IPS DF 4.7 (cell line): ENCODE data around the gene EEIG1.
"Not testable (repeated sequence)": the region's sequence is repeated elsewhere in the genome, so short reads cannot be mapped to it uniquely, and the experiment has no call there.

ENCODE experiments used
- DNase-seq: peaks from one replicate; pipeline ENCODE4 v3.0.0-alpha.2; 2013; ENCODE audit warnings: low spot score; ENCODE audit errors: extremely low read depth

Gene EEIG1

DNA sequence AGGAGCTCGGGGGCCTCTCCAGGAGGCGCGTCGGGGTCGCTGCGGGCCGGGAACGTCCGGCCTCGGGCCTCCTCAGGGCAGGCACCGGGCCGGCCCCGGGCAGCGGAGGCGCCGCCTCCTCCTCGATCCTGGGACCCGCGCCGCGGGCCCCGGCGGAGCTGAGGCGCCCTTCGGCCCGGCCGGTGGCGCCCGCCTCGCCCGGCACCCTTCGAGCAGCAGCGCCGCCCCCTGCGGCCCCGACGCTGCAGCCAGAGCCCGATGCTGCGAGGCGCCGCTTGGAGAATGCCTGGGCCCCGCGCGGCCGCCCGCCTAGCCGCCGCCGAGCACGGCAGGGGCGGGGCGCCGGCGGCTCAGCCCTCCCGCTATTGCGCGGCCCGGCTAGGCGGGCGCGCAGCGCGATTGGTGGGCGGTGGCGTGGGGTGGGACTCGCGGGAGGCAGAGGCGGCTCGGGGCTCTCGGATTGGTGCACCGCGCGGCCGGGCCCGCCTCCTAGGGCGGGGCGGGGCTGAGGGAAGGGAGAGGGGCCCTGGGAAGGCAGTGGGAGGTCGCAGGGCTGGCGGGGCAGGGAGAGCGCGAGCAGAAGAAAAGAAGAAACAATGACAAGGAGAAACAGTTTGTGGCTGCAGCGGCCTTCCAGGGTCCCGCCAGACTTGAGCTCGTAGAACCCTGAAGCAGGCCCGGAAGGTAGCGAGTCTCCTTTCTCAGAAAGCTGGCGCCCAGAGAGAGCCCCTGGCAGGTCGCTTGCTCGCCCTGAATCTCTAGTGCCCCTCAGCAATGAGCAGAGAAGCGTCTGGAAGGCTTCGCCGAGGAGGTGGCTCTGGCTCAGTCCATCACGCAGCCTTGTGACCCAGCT is at the start of gene EEIG1:
Gene EEIG1, minus strand, starts transcription at position 284 of the 853 bp plus-strand sequence. CDS start 852 bp downstream, outside the sequence.
- DNase-seq: no peak

- no peak for DNase-seq
Observed at GRCh38 chr9:128027705-128028104, 46.9 kb upstream of the EEIG1 start.

DNA sequence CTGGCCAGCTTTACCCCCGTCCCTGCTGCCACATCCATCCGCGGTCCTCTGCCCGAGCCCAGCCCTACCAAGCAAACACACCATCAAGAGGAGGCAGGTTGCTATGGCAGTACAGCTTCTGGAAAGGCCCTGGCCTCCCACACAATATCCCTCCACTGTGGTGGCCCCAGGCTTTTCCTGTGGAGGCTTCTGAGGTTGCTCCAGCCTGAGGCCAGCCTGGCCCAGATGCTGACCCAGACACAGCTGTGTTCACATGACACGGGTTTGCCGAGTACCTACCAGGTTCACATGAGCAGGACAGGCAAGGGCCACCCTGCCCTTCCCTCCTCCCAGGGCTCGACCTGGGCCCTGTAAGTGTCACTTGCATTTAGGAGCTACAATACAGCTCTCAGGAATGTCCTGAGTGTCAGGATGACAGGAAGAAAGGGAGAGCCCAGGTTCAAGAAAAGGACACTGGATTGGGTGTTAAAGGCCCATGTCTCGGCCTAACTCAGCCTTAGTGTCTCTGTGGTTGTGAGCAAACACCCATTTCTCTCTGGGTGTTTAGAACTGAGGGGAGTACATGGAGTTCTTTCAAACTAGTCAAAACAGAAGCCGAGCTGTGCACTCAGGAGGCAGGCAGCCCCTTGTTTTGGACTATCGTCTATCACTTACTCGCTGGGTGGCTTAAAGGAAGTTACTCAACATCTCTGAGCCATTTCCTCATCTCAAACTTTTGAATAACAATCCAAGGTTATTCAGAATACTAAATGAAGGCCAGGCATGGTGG is 46.2 kb upstream of the EEIG1 start:
- DNase-seq: no peak

- DNase-seq: no peak
Observed at GRCh38 chr9:128026255-128026772, 45.5 kb upstream of the EEIG1 start.

- DNase-seq: no peak
Observed at GRCh38 chr9:128025736-128026135, 44.9 kb upstream of the EEIG1 start.

DNA sequence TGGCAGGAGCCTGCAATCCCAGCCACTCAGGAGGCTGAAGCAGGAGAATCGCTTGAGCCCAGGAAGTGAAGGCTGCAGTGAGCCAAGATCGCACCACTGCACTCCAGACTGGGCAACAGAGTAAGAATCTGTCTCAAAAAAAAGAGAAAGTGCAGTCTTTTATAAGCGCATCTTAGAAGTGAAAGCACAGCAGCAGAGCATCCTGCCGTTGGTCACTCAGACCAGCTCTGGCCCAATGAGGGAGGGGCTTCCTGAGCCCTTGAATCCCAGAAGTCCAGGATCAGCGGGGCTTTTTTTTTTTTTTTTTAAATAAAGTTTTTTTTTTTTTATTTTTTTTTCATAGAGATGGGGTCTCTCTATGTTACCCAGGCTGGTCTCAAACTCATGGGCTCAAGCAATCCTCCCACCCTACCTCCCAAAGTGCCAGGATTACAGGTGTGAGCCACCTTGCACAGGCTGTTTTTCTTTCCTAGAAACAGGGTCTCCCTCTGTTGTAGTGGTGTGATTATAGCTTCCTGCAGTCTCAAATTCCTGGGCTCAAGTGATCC is 44.0 kb upstream of the EEIG1 start:
- DNase-seq: no peak

DNA sequence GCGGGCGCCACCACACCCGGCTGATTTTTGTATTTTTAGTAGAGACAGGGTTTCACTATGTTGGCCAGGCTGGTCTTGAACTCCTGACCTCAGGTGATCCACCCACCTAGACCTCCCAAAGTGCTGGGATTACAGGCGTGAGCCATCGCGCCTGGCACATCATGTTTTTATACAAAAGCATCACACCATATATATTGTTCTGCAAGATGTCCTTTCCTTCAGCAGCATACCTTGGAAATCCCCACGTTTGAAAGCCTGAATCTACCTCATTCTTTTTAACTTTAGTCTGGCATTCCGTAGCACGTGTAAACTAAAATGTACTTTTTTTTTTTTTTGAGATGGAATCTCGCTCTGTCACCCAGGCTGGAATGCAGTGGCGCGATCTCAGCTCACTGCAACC is 42.9 kb upstream of the EEIG1 start:
- DNase-seq: not testable (repeated sequence)

GRCh38 chr9:128022886-128023285 is 42.1 kb upstream of the EEIG1 start:
- DNase-seq: no peak

DNA sequence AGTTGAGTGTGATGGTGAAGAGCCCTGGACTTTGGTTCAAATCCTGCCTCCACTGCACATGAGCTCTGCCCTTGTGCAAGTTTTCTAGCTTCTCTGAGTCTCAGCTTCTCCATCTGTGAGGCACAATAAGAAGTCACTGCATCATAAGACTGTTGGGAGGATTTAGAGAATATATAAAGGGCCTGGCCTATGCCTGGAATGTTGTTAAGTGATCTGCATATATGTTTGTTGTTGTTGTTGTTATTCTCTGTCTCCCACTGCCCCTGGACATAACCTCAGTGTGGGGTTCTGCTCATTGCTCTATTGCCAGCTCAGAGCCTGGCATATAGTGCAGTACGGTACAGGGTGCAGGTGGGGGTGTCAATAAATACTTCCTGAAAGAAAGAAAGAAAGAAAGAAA is 40.3 kb upstream of the EEIG1 start:
- DNase-seq: no peak

GRCh38 chr9:128020692-128021091 is 39.9 kb upstream of the EEIG1 start:
- DNase-seq: no peak

- DNase-seq: no peak
Observed at GRCh38 chr9:128015696-128016095, 34.9 kb upstream of the EEIG1 start.

DNA sequence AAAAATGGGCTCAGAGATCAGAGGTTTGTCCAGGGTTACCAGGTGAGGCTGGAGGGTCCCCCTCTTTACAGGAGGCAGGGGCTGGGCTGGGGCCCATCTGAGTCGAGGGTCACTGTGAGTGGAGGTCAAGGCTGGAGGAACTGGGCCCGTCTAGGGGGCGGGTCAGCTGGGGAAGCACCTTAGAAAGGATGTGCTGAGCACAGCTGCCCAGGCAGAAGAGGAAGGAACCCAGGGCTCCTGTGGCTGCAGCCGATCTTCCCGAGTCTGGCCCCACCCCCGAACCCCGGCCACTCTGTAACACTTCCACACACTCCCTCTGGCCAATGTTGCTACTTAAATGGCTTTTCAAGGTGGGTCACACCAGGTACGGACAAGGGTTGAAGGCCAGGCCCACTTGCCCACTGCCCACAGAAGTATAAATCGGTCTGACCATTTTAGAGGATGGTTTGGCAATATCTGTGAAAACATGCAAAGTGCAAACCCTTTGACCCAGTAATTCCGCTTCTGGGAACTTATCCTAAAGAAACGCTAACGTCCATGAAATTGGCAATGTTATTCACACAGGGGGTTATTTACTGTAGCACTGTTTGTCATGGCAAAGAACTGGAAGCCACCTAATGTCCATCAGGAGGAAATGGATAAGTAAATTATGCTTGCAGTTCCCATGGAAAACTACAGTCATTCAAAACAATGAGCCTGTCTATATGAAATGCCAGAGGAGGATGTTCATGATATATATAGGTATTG is 30.5 kb upstream of the EEIG1 start:
- no peak for DNase-seq

DNA sequence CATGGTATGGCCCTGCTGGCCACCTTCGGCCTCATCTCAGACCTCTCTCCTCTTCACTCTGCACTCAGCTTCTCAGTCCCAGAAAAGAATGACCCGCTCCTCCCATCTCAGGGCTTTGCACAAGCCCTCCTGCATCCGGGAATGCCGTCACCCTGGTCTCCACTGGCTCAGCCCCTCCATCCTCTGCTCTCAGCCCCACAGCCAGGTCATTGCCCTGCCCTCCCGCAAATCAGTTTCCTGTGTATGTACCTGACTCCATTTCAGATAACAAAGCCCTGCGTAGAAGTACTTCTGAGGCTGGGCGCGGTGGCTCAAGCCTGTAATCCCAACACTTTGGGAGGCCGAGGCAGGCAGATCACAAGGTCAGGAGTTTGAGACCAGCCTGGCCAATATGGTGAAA is 28.9 kb upstream of the EEIG1 start:
- no peak for DNase-seq

- no peak for DNase-seq
Observed at GRCh38 chr9:128008171-128008570, 27.4 kb upstream of the EEIG1 start.

- no peak for DNase-seq
Observed at GRCh38 chr9:128007566-128008138, 26.9 kb upstream of the EEIG1 start.

DNA sequence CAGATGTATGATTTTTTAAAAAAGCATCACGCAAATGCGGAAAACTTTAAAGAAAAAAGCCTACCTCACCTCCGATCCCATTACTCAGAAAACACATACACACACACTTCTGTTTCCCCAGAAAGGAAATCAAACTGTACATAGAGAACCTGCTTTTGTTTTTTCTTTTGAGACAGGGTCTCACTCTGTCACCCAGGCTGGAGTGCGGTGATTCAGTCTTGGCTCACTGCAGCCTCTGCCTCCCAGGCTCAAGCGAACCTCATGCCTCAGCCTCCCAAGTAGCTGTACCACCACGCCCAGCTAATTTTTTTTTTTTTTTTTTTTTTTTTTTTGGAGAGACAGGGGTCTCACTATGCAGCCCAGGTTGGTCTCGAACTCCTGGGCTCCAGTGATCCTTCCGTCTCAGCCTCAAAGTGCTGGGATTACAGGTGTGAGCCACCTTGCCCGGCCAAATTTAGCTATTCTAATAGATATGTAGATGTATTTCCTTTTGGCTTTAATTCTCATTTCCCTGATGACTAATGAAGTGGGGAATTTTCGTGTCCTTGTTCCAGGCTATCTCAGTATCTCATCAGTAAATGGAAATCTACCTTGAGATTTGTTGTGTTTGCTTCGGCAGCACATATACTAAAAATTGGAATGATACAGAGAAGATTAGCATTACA is 25.7 kb upstream of the EEIG1 start:
- no peak for DNase-seq

DNA sequence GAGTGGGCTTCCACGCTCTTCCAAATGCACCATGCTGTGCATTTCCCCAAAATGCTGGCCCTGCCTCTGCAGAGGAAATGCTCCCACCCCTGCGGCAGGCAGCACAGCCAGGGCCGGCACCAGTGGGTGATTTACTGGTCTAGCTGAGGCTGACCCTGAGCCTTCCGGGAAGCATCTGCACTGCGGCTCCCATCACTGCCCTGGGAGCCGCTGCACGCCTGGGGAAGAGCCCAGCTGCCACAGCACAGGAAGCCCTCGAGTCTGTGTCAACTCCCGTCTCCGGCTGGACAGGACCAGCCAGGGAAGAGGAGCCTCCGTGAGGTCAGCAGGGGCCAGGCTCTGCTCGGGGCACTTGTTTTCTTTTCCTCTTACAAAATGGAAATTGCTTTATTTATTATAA is 25.1 kb upstream of the EEIG1 start:
- DNase-seq: no peak

DNA sequence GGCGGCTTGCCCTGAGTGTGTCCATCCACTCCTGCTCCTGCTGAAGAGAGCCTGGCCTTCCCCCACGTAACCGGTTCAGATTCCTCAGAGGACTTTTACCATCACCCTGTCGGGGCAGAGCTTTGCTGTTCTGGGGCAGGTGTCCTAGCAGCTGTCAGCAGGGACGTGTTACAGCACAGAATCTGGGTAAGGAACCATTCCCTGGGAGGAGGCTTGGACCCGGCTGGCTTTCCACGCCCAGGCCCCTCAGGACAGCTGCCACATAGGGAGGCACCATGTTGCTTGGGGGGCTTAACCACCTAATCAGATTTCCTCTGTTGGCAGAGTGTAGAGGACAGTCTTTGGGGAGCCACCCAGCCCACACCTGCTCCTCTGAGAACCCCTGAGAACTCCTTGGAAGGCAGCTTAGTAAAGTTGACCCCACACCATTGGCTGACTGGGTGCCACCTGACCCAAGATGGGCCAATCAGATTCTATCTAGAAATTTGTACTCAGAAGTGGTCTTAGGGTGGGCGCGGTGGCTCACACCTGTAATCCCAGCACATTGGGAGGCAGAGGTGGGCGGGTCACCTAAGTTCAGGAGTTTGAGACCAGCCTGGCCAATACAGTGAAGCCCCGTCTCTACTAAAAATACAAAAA is 23.3 kb upstream of the EEIG1 start:
- DNase-seq: no peak

GRCh38 chr9:128002959-128003358 is 22.2 kb upstream of the EEIG1 start:
- DNase-seq: no peak

DNA sequence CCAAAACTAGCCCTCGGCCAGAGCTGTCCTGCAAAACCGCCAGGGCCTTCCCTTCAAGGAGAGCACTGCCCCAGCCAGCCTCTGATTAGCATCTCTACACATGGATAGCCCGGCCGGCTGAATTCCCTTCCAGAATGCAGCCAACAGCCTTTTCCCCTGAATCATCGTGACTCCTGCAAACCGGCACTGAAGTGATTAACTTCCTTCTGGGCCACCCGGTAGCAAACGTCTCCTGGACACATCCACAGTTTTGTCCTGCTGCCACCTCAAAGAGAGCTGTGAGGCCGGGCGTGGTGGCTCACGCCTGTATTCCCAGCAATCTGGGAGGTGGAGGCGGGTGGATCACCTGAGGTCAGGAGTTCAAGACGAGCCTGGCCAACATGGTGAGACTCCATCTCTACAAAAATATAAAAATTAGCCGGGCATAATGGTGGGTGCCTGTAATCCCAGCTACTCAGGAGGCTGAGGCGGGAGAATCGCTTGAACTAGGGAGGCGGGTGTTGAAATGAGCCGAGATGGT is 21.1 kb upstream of the EEIG1 start:
- no peak for DNase-seq
